GM19438 (cell line): Measurements from ENCODE around the gene CCNQ.

ENCODE experiments used
- ATAC-seq: cut with Tn5 transposase; IDR thresholded peaks from one replicate; pipeline ENCODE4 v1.9.1; 2021; ENCODE audit warnings: low read depth; ENCODE audit not compliant: unreplicated experiment

The CCNQ gene

DNA sequence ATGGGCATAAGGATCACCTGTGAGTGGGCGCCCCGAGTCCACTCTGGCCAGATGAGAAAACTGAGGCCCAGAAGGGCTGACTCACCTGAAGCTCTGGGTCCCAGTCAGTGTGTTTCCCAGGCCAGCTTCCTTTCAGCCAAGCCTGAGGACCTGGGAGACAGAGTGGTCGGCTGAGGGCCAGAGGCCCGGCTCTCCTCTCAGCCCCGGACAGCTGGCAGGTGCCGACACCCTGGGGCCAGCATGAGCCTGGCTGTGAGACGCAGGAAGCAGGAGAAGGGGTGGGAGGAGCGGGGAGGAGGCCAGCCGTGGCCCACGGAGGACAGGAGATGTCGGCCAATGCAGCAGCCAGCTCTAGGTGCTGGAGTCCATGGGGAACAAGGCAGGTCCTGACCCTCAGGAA lies 52.6 kb downstream of the CCNQ start:
- ATAC-seq = no peak

DNA sequence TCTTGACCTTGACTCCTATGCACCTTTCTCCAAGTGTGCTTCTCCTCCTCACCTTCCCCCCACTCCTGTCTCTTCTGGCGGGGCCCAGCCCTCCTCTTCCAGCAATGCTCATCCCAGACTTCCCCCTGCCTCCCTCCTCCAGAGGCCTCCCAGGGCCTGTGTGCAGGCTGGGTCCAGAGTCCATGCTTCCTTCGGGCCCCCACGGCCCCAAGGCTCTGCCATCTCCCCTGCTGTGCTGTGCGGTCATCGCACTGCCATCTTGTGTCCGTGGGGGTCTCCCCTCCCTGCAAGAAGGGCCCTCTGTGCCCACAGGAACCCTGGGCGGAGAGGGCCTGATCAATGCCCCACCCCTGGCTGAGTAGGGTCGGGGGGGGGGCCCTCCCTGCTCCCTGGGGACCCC lies 54.2 kb downstream of the CCNQ start:
- no peak for ATAC-seq

DNA sequence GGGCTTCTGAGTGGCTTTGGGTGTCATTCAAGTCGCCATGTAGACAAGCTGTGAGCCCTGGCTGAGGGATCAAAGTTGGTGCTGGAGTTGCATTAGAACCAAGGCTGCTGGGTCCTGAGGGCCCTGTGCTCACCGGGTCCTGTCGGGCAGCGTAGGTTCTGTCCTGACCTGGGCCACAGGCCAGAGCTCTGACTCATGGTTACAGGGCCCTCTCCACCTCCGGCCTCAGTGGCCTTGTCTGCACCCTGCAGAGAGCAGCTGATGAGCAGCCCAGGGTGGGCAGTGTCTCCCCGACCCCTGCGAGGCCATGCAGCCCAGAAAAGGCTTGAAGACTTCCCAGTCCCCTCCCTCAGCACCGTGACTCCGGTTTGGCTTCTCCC lies 59.0 kb downstream of the CCNQ start:
- no peak for ATAC-seq

DNA sequence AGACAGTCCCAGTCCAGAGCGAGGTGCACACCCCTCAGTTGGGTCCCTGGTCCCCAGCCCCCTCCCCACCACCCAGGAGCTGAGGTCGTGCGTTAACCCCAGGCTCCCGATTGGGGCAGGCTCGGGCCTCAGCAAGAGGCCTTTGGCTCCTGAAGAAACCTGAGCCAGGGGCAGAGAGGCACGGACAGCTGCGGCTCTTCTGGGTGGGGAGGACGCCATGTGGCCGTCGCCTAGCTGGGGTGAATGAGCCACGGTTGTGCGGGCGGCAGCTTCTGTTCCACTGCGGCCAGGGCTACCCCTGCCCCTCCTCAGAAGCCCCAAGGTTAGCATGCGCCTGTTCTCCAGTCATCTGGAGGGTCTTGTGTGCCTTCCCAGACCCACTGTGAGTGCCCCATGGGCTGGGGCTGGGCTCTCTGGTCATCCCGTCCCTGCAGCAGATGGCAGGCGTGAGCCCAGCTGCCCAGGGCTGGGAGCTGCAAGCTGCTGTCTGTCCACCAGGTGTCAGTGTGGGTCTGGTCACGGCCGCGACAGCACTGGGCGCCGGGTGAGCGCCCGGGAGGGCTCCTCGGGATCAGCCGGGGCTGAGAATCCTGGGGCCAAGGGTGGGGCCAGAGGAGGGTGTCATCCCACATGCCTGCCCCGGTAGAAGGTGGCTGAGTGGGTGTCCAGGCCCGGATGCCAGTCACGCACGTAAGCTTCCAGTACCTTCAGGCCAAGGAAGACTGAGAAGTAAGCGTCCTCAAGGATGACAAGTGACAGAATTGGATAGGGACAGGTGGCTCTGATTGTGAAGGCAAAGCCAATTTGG lies 59.6 kb downstream of the CCNQ start:
- ATAC-seq = peak; percentile 82

DNA sequence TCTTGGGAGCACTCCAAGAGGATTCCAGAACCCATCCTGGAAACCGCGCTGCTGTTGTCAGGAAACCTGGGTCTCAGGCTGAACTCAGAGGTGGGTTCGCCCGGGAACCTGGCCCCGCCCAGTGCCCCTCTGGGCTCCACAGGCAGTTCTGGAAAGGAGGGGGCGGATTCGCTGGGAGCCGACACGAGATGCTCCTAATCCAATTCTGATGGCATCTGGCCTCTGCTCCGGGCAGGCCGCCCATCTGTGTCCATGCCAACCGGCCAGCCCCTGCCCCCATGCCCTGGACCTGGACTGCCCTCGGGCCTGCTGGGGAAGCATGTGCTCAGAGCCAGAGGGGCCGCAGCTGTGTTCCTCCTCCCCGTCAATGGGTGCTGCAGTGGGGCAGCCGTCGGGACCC lies 60.5 kb downstream of the CCNQ start:
- ATAC-seq = no peak
